ENCODE results near the gene MCHR2. TPM values are rescaled to one million over a fixed set of nuclear protein-coding genes. Genes with fewer than 3 reads are reported as not detected.

Gene MCHR2
- total RNA-seq, 1 experiment from 2014 or later: not detected

- Histone ChIP-seq H3K27me3 (no peaks in the 10 kb centered on the region), H3K4me3 (no peak overlapping the region), H3K36me3 (no peaks in the 10 kb centered on the region), H3K9me3 (peaks cover 8% of the 10 kb centered on the region; the same call in 1 of the 2 replicates)
- no peak for DNase-seq
Observed at GRCh38 chr6:99946005-99946404, 48.0 kb downstream of the MCHR2 start.

- peaks cover 12% of the 10 kb centered on the region for H3K9me3 ChIP-seq
- no peaks in the 10 kb centered on the region for H3K36me3 ChIP-seq
- no peak overlapping the region for H3K4me3 ChIP-seq
- no peak for DNase-seq
- H3K27me3 ChIP-seq: no peaks in the 10 kb centered on the region
Observed at GRCh38 chr6:99943846-99944245, 50.2 kb downstream of the MCHR2 start.

GRCh38 chr6:99940582-99940981 is 53.4 kb downstream of the MCHR2 start:
- DNase-seq: no peak
- Histone ChIP-seq H3K4me3 (no peak overlapping the region), H3K9me3 (peaks cover 7% of the 10 kb centered on the region), H3K27me3 (no peaks in the 10 kb centered on the region), H3K36me3 (no peaks in the 10 kb centered on the region)

GRCh38 chr6:99933129-99933528 is 60.9 kb downstream of the MCHR2 start:
- H3K4me3 ChIP-seq: no peak overlapping the region
- no peaks in the 10 kb centered on the region for H3K36me3 ChIP-seq
- DNase-seq: no peak
- H3K9me3 ChIP-seq: peaks cover 14% of the 10 kb centered on the region
- no peaks in the 10 kb centered on the region for H3K27me3 ChIP-seq

- Histone ChIP-seq H3K9me3 (no peaks in the 10 kb centered on the region), H3K4me3 (no peak overlapping the region), H3K36me3 (no peaks in the 10 kb centered on the region), H3K27me3 (no peaks in the 10 kb centered on the region)
- no peak for DNase-seq
Observed at GRCh38 chr6:99912657-99913056, 81.4 kb downstream of the MCHR2 start.

GRCh38 chr6:99905209-99906106 is 88.6 kb downstream of the MCHR2 start:
- peak; percentile 13 for DNase-seq
- H3K27me3 ChIP-seq: no peaks in the 10 kb centered on the region
- H3K36me3 ChIP-seq: no peaks in the 10 kb centered on the region
- H3K9me3 ChIP-seq: no peaks in the 10 kb centered on the region
- H3K4me3 ChIP-seq: no peak overlapping the region

- H3K36me3 ChIP-seq: no peaks in the 10 kb centered on the region
- no peak for DNase-seq
- H3K27me3 ChIP-seq: no peaks in the 10 kb centered on the region
- H3K4me3 ChIP-seq: no peak overlapping the region
- no peaks in the 10 kb centered on the region for H3K9me3 ChIP-seq
Observed at GRCh38 chr6:99901596-99902384, 92.2 kb downstream of the MCHR2 start.

- no peak for DNase-seq
- Histone ChIP-seq H3K27me3 (no peaks in the 10 kb centered on the region), H3K4me3 (no peak overlapping the region), H3K9me3 (no peaks in the 10 kb centered on the region), H3K36me3 (no peaks in the 10 kb centered on the region)
Observed at GRCh38 chr6:99894815-99895214, 99.2 kb downstream of the MCHR2 start.

GRCh38 chr6:99887066-99887465 is 107.0 kb downstream of the MCHR2 start:
- Histone ChIP-seq H3K36me3 (no peaks in the 10 kb centered on the region), H3K27me3 (no peaks in the 10 kb centered on the region), H3K4me3 (no peak overlapping the region), H3K9me3 (no peaks in the 10 kb centered on the region)
- DNase-seq: no peak

GRCh38 chr6:99885051-99885450 is 109.0 kb downstream of the MCHR2 start:
- H3K4me3 ChIP-seq: no peak overlapping the region
- DNase-seq: no peak
- no peaks in the 10 kb centered on the region for H3K9me3 ChIP-seq
- no peaks in the 10 kb centered on the region for H3K36me3 ChIP-seq
- no peaks in the 10 kb centered on the region for H3K27me3 ChIP-seq

- no peak for DNase-seq
Observed at GRCh38 chr6:99882128-99882702, 111.8 kb downstream of the MCHR2 start.

GRCh38 chr6:99879431-99879830 is 114.6 kb downstream of the MCHR2 start:
- no peak overlapping the region for H3K4me3 ChIP-seq
- no peaks in the 10 kb centered on the region for H3K27me3 ChIP-seq
- no peaks in the 10 kb centered on the region for H3K36me3 ChIP-seq
- H3K9me3 ChIP-seq: no peaks in the 10 kb centered on the region
- no peak for DNase-seq

More at GRCh38 chr6:99882128-99882702, 111.8 kb downstream of the MCHR2 start:
- Histone ChIP-seq H3K27me3 (no peaks in the 10 kb centered on the region), H3K4me3 (no peak overlapping the region), H3K9me3 (no peaks in the 10 kb centered on the region), H3K36me3 (no peaks in the 10 kb centered on the region)

GRCh38 chr6:99875068-99875467 is 119.0 kb downstream of the MCHR2 start:
- H3K9me3 ChIP-seq: no peaks in the 10 kb centered on the region
- DNase-seq: no peak
- no peaks in the 10 kb centered on the region for H3K27me3 ChIP-seq
- H3K36me3 ChIP-seq: no peaks in the 10 kb centered on the region
- no peak overlapping the region for H3K4me3 ChIP-seq

- Histone ChIP-seq H3K4me3 (no peak overlapping the region), H3K27me3 (no peaks in the 10 kb centered on the region), H3K36me3 (no peaks in the 10 kb centered on the region), H3K9me3 (no peaks in the 10 kb centered on the region)
- DNase-seq: no peak
Observed at GRCh38 chr6:99873084-99873483, 120.9 kb downstream of the MCHR2 start.

- no peak for DNase-seq
- Histone ChIP-seq H3K4me3 (no peak overlapping the region), H3K9me3 (no peaks in the 10 kb centered on the region), H3K36me3 (no peaks in the 10 kb centered on the region), H3K27me3 (no peaks in the 10 kb centered on the region)
Observed at GRCh38 chr6:99871641-99872040, 122.4 kb downstream of the MCHR2 start.
